RWPE2 (cell line): ENCODE data around the gene RNF224.
A peak's percentile ranks its signal among the peaks of the same experiment; 100 is the strongest.

ENCODE experiments used
- ATAC-seq: fragments of 200-7000 bp; cut with Tn5 transposase; 3 replicates; pipeline ENCODE4 v1.9.1; 2021; ENCODE audit warnings: low read depth
- DNase-seq: peaks from one replicate; pipeline ENCODE4 v3.0.0-alpha.2; 2020; ENCODE audit warnings: low spot score
- H3K27ac ChIP-seq: fragments of 450-650 bp; 2 replicates; pipeline ENCODE4 v1.5.1; 2017; ENCODE audit warnings: mild to moderate bottlenecking; ENCODE audit not compliant: poor library complexity, severe bottlenecking
- H3K27me3 ChIP-seq: fragments of 250-450 bp; sonication (Bioruptor Pico); 2 replicates; pipeline ENCODE4 v1.5.1; 2021; ENCODE audit warnings: mild to moderate bottlenecking, moderate library complexity; ENCODE audit not compliant: insufficient read depth, poor library complexity, severe bottlenecking
- H3K36me3 ChIP-seq: fragments of 250-450 bp; sonication (Bioruptor Pico); 2 replicates; pipeline ENCODE4 v1.5.1; 2020; ENCODE audit warnings: low read depth, mild to moderate bottlenecking, moderate library complexity
- H3K4me1 ChIP-seq: fragments of 250-450 bp; sonication (Bioruptor Pico); 2 replicates; pipeline ENCODE4 v1.5.1; 2021; ENCODE audit warnings: mild to moderate bottlenecking, moderate library complexity; ENCODE audit not compliant: insufficient read depth, poor library complexity, severe bottlenecking
- H3K4me3 ChIP-seq: fragments of 250-450 bp; sonication (Bioruptor Pico); 2 replicates; pipeline ENCODE4 v1.5.1; 2021; ENCODE audit warnings: mild to moderate bottlenecking, moderate library complexity; ENCODE audit not compliant: severe bottlenecking
- H3K9me3 ChIP-seq: fragments of 250-450 bp; sonication (Bioruptor Pico); 2 replicates; pipeline ENCODE4 v1.5.1; 2021; ENCODE audit warnings: mild to moderate bottlenecking, moderate library complexity; ENCODE audit not compliant: severe bottlenecking
- CTCF ChIP-seq: fragments of 450-650 bp; IDR thresholded peaks from one replicate; pipeline ENCODE4 v1.5.1; 2017; ENCODE audit warnings: mild to moderate bottlenecking, moderate library complexity; ENCODE audit not compliant: poor library complexity, severe bottlenecking

The RNF224 gene

GRCh38 chr9:137227853-137228505 lies 677 bp downstream of the RNF224 start:
- no peaks in the 10 kb centered on the region for H3K27me3 ChIP-seq
- no peak for DNase-seq
- H3K9me3 ChIP-seq = no peaks in the 10 kb centered on the region
- H3K4me1 ChIP-seq = peaks cover 32% of the 10 kb centered on the region
- no peak for ATAC-seq
- no peaks in the 10 kb centered on the region for H3K36me3 ChIP-seq
- peak; percentile 46 for TF ChIP-seq CTCF
- H3K27ac ChIP-seq = peak overlapping the region; percentile 92
- H3K4me3 ChIP-seq = no peak overlapping the region

DNA sequence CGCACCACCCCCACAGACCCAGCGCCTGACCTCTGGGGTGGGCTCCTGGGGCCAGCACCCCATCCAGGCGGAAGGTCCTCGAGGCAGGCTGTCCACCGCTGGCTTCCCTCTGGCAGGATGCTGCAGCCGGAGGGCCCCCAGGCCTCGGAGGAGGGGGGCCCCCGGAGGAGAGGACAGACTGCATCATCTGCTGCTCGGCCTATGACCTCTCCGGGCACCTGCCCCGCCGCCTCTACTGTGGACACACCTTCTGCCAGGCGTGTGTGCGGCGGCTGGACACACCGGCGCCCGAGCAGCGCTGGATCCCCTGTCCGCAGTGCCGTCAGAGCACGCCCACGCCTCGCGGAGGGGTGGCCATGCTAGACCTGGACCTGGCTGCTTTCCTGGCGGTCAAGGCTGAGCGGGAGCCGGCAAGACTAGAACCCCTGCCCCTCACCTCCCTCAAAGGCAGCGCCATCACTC lies 1.2 kb downstream of the RNF224 start:
- no peak overlapping the region for H3K4me3 ChIP-seq
- no peak for TF ChIP-seq CTCF
- H3K9me3 ChIP-seq = no peaks in the 10 kb centered on the region
- no peaks in the 10 kb centered on the region for H3K36me3 ChIP-seq
- ATAC-seq (no peak), DNase-seq (no peak)
- peaks cover 32% of the 10 kb centered on the region for H3K4me1 ChIP-seq
- no peaks in the 10 kb centered on the region for H3K27me3 ChIP-seq
- no peak overlapping the region for H3K27ac ChIP-seq

DNA sequence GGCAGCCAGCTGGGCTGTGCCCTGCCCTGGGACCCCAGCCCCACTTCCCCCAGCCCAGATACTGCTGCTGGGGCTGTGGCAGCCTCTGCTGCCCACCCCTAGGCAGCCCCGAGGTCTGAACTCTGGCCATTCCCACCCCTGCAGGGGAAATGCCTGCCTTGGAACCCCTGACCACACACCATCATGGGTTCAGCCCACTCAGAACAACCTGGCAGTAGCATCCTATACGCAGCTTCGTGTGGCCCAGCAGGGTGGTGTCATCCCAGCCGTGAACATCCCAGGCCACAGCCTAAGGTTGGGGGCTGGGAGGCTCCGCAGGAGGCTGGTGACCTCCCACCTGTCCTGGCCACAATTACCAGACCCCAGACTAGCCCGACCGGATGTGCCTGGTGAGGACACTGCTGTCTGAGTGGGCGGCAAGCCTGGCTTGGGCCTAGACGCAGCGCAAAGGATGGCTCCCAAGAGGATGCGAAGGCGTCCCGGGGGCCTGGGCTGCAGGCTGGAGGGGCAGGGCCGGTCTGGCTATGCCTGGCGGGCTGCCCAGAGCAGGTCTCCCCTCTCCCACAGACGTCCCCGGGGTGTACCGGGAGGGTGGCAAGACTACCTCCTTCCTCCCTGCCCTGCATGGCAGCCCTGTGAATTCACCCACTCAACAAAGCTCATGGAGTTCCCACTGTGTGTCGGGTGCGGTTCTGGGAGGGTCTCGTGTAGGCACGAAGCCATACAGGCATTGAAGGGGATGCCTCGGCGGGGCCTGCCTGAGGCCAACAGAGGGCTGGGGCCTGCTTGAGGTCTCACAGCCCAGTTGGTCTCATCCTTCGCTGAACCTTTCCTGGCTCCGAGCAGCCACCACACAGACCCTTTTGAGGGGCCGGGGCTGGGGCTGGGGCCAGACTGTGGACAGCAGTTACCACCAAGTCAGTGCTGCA lies 1.9 kb downstream of the RNF224 start:
- ATAC-seq (no peak), DNase-seq (no peak)
- Histone ChIP-seq H3K9me3 (no peaks in the 10 kb centered on the region), H3K4me1 (peaks cover 30% of the 10 kb centered on the region), H3K4me3 (no peak overlapping the region), H3K27me3 (peaks cover 2% of the 10 kb centered on the region), H3K27ac (no peak overlapping the region), H3K36me3 (no peaks in the 10 kb centered on the region)
- TF ChIP-seq CTCF = no peak

DNA sequence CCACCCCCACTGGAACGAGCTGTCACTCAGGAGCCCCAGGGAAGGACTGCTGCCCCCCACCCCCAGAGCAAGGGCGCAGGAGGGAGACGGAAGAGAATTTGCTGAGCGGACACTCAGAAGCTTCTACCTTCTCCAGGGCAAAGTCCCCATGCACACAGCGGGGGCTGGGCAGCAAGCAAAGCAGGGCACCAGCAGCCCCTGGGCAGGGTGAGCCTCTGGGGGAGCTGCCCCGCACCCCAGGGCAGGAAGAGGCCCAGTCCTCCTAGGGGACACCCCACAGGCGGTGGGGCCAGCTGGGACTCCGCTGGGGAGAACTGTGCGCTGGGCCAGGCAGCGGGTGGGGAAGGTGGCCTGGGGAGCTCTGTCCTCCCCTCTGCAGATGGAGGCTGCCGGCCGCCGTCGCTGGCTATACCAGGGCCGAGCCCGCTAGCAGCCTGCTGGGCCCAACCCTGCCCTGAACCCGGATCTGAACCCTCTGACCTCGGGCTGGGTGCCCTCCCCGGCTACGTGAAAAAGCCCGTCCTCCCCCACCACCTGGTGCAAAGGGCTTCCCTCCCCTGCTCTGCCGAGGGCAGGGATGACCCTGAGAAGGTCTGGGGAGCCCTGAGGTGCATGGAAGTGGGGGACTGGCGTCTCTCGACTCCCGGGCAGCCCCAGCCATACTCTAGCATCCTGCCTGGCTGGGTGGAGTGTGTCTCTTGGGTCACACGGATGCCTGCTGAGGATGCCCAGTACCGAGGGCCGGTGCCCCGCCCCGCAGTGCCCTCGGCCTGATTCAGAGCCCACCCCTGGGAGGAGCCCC lies 2.8 kb downstream of the RNF224 start:
- Histone ChIP-seq H3K4me3 (no peak overlapping the region), H3K9me3 (no peaks in the 10 kb centered on the region), H3K27me3 (peaks cover 4% of the 10 kb centered on the region), H3K27ac (no peak overlapping the region), H3K36me3 (no peaks in the 10 kb centered on the region), H3K4me1 (peaks cover 23% of the 10 kb centered on the region)
- DNase-seq = no peak
- ATAC-seq = no peak
- TF ChIP-seq CTCF = no peak
